HL-60/S4 treated with retinoic acid at 250 ng/mL for 4 days and 3 days (cell line): ENCODE results near the gene WNT3A.

Experiments
- in situ Hi-C: fragments of 300-500 bp; cut with MboI; formaldehyde crosslinking; loops from 2 replicates; pipeline ENCODE4 v1.7.0; 2022; ENCODE audit warnings: low sequenced_read_pairs

Gene WNT3A

GRCh38 chr1:228096416-228097332 lies 89.9 kb downstream of the WNT3A start:
- in situ Hi-C loops, result no loop called here

- in situ Hi-C loops, result no loop called here
Measured at GRCh38 chr1:228097333-228098081, 90.7 kb downstream of the WNT3A start.

GRCh38 chr1:228098323-228098931 lies 91.6 kb downstream of the WNT3A start:
- in situ Hi-C loops, result no loop called here

GRCh38 chr1:228099331-228099732 lies 92.5 kb downstream of the WNT3A start:
- in situ Hi-C loops, result no loop called here

GRCh38 chr1:228100822-228101613 lies 94.2 kb downstream of the WNT3A start:
- in situ Hi-C loops, result no loop called here

GRCh38 chr1:228101614-228101993 lies 94.8 kb downstream of the WNT3A start:
- in situ Hi-C loops, result no loop called here

- in situ Hi-C loops, result no loop called here
Measured at GRCh38 chr1:228101994-228102790, 95.4 kb downstream of the WNT3A start.

GRCh38 chr1:228102791-228103620 lies 96.2 kb downstream of the WNT3A start, which contains the start of gene C1orf35:
C1orf35 (minus strand) TSS chr1:228103325; CDS start chr1:228103227, 98 bp downstream.
- in situ Hi-C loops, result no loop called here

- in situ Hi-C loops, result no loop called here
Measured at GRCh38 chr1:228104526-228105269, 97.9 kb downstream of the WNT3A start.

- in situ Hi-C loops, result no loop called here
Measured at GRCh38 chr1:228105270-228105995, 98.6 kb downstream of the WNT3A start.

- in situ Hi-C loops, result no loop called here
Measured at GRCh38 chr1:228105996-228106799, 99.4 kb downstream of the WNT3A start.

GRCh38 chr1:228106800-228107054 lies 99.9 kb downstream of the WNT3A start:
- in situ Hi-C loops, result no loop called here

GRCh38 chr1:228107636-228108035 lies 100.8 kb downstream of the WNT3A start:
- in situ Hi-C loops, result no loop called here

- in situ Hi-C loops, result no loop called here
Measured at GRCh38 chr1:228108055-228108690, 101.4 kb downstream of the WNT3A start.

GRCh38 chr1:228108742-228109072 lies 101.9 kb downstream of the WNT3A start:
- in situ Hi-C loops, result no loop called here

GRCh38 chr1:228109073-228109961 lies 102.5 kb downstream of the WNT3A start, which contains the start of gene MRPL55:
MRPL55 (minus strand) TSS chr1:228109299; CDS start chr1:228108260, 1,039 bp downstream.
- in situ Hi-C loops, result no loop called here
